IMR-90 (cell line): ENCODE measurements around the gene MYDGF. TPM values are rescaled to one million over a fixed set of nuclear protein-coding genes. Genes with fewer than 3 reads are reported as not detected.

ENCODE experiments used
- ATAC-seq: fragments of 200-7000 bp; cut with Tn5 transposase; 2 replicates; pipeline ENCODE4 v1.9.1; 2020; ENCODE audit warnings: low read depth, mild to moderate bottlenecking, moderate library complexity
- BruUV-seq: library from RNA; stranded (reverse); fragments of 400-500 nt; replicated peaks from 2 replicates; lab custom pipeline; 2021; lab: Mats Ljungman, UMichigan
- CTCF ChIA-PET: fragments of 300-600 bp; formaldehyde crosslinking; extraction: SDS; loops from one replicate; lab custom pipeline; 2021; ENCODE audit warnings: antibody characterized with exemption; lab: Yijun Ruan, JAX
- POLR2A ChIA-PET: fragments of 300-600 bp; sonication (Branson Sonifier 250); formaldehyde crosslinking; loops from one replicate; lab custom pipeline; 2022; ENCODE audit warnings: antibody characterized with exemption; ENCODE audit not compliant: unreplicated experiment; lab: Charles Lee
- DNase-seq: peaks from one replicate; pipeline ENCODE4 v3.0.0; 2013
- H2AFZ ChIP-seq: replicated peaks from 2 replicates; pipeline ENCODE3; 2013; ENCODE audit warnings: low read length, mild to moderate bottlenecking; ENCODE audit not compliant: poor library complexity
- H2AK5ac ChIP-seq: 2 replicates; pipeline ENCODE4 v1.6.1; 2013; ENCODE audit warnings: low read depth, low read length, inconsistent platforms
- H2AK9ac ChIP-seq: replicated peaks from 2 replicates; pipeline ENCODE3; 2013; ENCODE audit warnings: mild to moderate bottlenecking, low read depth, low read length, moderate library complexity; ENCODE audit not compliant: poor library complexity
- H2BK120ac ChIP-seq: 2 replicates; pipeline ENCODE4 v1.6.1; 2013; ENCODE audit warnings: low read depth, low read length, inconsistent platforms
- H2BK15ac ChIP-seq: 3 replicates; pipeline ENCODE4 v1.6.1; 2013; ENCODE audit warnings: low read depth, low read length, inconsistent platforms
- H2BK20ac ChIP-seq: 2 replicates; pipeline ENCODE4 v1.6.1; 2013; ENCODE audit warnings: low read depth, mild to moderate bottlenecking, inconsistent platforms, low read length, moderate library complexity
- H2BK5ac ChIP-seq: 2 replicates; pipeline ENCODE4 v1.6.1; 2013; ENCODE audit warnings: mild to moderate bottlenecking, low read depth, low read length, inconsistent platforms; ENCODE audit not compliant: poor library complexity, severe bottlenecking
- H3K14ac ChIP-seq: replicated peaks from 2 replicates; pipeline ENCODE4 v1.6.1; 2013; ENCODE audit warnings: low read depth, low read length, inconsistent platforms
- H3K18ac ChIP-seq: 2 replicates; pipeline ENCODE4 v1.6.1; 2013; ENCODE audit warnings: low read depth, low read length, control low read depth
- H3K23ac ChIP-seq: 2 replicates; pipeline ENCODE4 v1.6.1; 2013; ENCODE audit warnings: low read depth, low read length, inconsistent platforms
- H3K27ac ChIP-seq: 2 replicates; pipeline ENCODE4 v1.5.1; 2013; ENCODE audit warnings: mild to moderate bottlenecking, control low read depth, low read length; ENCODE audit not compliant: insufficient read depth
- H3K27me3 ChIP-seq: 2 replicates; pipeline ENCODE4 v1.6.1; 2013; ENCODE audit warnings: low read length; ENCODE audit not compliant: control insufficient read depth, insufficient read depth
- H3K36me3 ChIP-seq: 2 replicates; pipeline ENCODE4 v1.6.1; 2013; ENCODE audit warnings: low read length, mixed read lengths; ENCODE audit not compliant: control insufficient read depth, insufficient read depth
- H3K4ac ChIP-seq: 2 replicates; pipeline ENCODE4 v1.6.1; 2013; ENCODE audit warnings: low read depth, low read length, inconsistent platforms
- H3K4me1 ChIP-seq: 2 replicates; pipeline ENCODE4 v1.6.1; 2013; ENCODE audit warnings: low read length, mixed read lengths; ENCODE audit not compliant: control insufficient read depth, insufficient read depth
- H3K4me2 ChIP-seq: 2 replicates; pipeline ENCODE4 v1.6.1; 2013; ENCODE audit warnings: low read depth, mild to moderate bottlenecking, control low read depth, low read length, moderate library complexity
- H3K4me3 ChIP-seq: 2 replicates; pipeline ENCODE4 v1.5.1; 2013; ENCODE audit warnings: low read depth, mild to moderate bottlenecking, control low read depth, low read length, moderate library complexity; ENCODE audit not compliant: insufficient read depth
- H3K56ac ChIP-seq: 2 replicates; pipeline ENCODE4 v1.6.1; 2013; ENCODE audit warnings: low read length, inconsistent platforms; ENCODE audit not compliant: insufficient read depth; ENCODE audit errors: extremely low read depth
- H3K79me1 ChIP-seq, 2 experiments: 2 replicates each; pipeline ENCODE4 v1.6.1; 2013; ENCODE audit warnings: low read length in 2 of 2, inconsistent platforms in 1 of 2, low read depth in 1 of 2
- H3K9ac ChIP-seq: 2 replicates; pipeline ENCODE4 v1.6.1; 2013; ENCODE audit warnings: low read depth, low read length, control low read depth
- H3K9me1 ChIP-seq: 2 replicates; pipeline ENCODE4 v1.6.1; 2013; ENCODE audit warnings: low read length, inconsistent platforms; ENCODE audit not compliant: insufficient read depth
- H3K9me3 ChIP-seq: 2 replicates; pipeline ENCODE4 v1.6.1; 2013; ENCODE audit warnings: low read length; ENCODE audit not compliant: control insufficient read depth, insufficient read depth
- H4K20me1 ChIP-seq: 2 replicates; pipeline ENCODE4 v1.6.1; 2013; ENCODE audit warnings: low read length, inconsistent platforms; ENCODE audit not compliant: insufficient read depth
- H4K5ac ChIP-seq: 2 replicates; pipeline ENCODE4 v1.6.1; 2013; ENCODE audit warnings: mild to moderate bottlenecking, low read depth, low read length, control low read depth
- H4K8ac ChIP-seq, 2 experiments: 2 replicates each; pipeline ENCODE4 v1.6.1; 2013; ENCODE audit warnings: low read depth in 2 of 2, low read length in 2 of 2, control low read depth in 1 of 2, inconsistent platforms in 1 of 2
- H4K91ac ChIP-seq: 2 replicates; pipeline ENCODE4 v1.6.1; 2013; ENCODE audit warnings: low read depth, low read length, inconsistent platforms; ENCODE audit not compliant: insufficient read depth
- MXI1 ChIP-seq: IDR thresholded peaks from 2 replicates; pipeline ENCODE4 v1.6.1; 2012; ENCODE audit warnings: low read depth, mild to moderate bottlenecking, low read length, moderate library complexity, borderline replicate concordance
- RAD21 ChIP-seq: IDR thresholded peaks from 2 replicates; pipeline ENCODE4 v1.6.1; 2012; ENCODE audit warnings: low read length, improper control_type of control experiment
- WGBS, 2 experiments: methylation state at CpG; one replicate each; pipeline versions ENCODE4 v1.1.5 to v1.1.7; 2013; ENCODE audit warnings: missing lambda C conversion rate in 2 of 2; ENCODE audit not compliant: insufficient read length in 1 of 2; ENCODE audit errors: extremely low coverage in 2 of 2; 5-methylcytosine and 5-hydroxymethylcytosine counted together
- dilution Hi-C: fragments of 300-500 bp; cut with HindIII; formaldehyde crosslinking; loops from one replicate; pipeline ENCODE4 v1.14.3; 2018; ENCODE audit warnings: low sequenced_read_pairs; ENCODE audit not compliant: unreplicated experiment
- in situ Hi-C: fragments of 300-500 bp; cut with MboI; formaldehyde crosslinking; loops from 3 replicates; pipeline ENCODE4 v1.14.3; 2019; ENCODE audit warnings: low sequenced_read_pairs, inconsistent platforms, mixed read lengths
- intact Hi-C: fragments of 100-400 bp; cut with micrococcal nuclease; formaldehyde crosslinking; loops from 2 replicates; pipeline ENCODE4 v1.10.0; 2022
- polyA plus RNA-seq, 3 experiments: library from polyadenylated mRNA; depleted of rRNA; stranded (reverse); fragments of >200 nt; gene quantifications; 2 replicates each; pipeline ENCODE4 v1.2.3, GENCODE V29; 2012; ENCODE audit warnings: low replicate concordance in 1 of 3
- total RNA-seq: library from RNA; depleted of rRNA; stranded (reverse); fragments of >200 nt; gene quantifications from 2 replicates; pipeline ENCODE4 v1.2.3, GENCODE V29; 2012

The MYDGF gene
- total and polyA plus RNA-seq, 2 of the 4 experiments (the other 2 are of a cell fraction) = 203 to 310 TPM

- Histone ChIP-seq H3K79me1 (peaks cover 9 to 56% of the 10 kb centered on the region in 2 experiments; a peak in 3 of 4 replicates), H2BK15ac (no peak overlapping the region), H2BK5ac (no peak overlapping the region), H3K56ac (no peak overlapping the region), H3K9me3 (no peaks in the 10 kb centered on the region; the same call in 1 of the 2 replicates), H4K20me1 (peaks cover 46% of the 10 kb centered on the region), H3K18ac (no peak overlapping the region), H3K14ac (no peak overlapping the region), H3K4me2 (no peak overlapping the region), H3K27ac (no peak overlapping the region), H3K9me1 (no peaks in the 10 kb centered on the region), H2AK5ac (no peak overlapping the region), H3K4me1 (no peaks in the 10 kb centered on the region), H4K91ac (no peak overlapping the region), H3K9ac (no peak overlapping the region), H3K23ac (no peak overlapping the region), H3K4ac (no peak overlapping the region), H2BK120ac (no peak overlapping the region), H2AFZ (peak overlapping the region; percentile 21), H3K27me3 (no peaks in the 10 kb centered on the region), H4K8ac (no peak overlapping the region), H3K4me3 (no peak overlapping the region), H3K36me3 (peaks cover 67% of the 10 kb centered on the region), H2BK20ac (no peak overlapping the region), H2AK9ac (no peak overlapping the region), H4K5ac (no peak overlapping the region)
- intact Hi-C loops (no loop called here), in situ Hi-C loops (no loop called here), dilution Hi-C loops (no loop called here)
- DNase-seq (no peak), ATAC-seq (peak; percentile 40; the same call in 1 of the 2 replicates)
- POLR2A ChIA-PET = no interaction called here
- CTCF ChIA-PET = interaction anchor here (0.7 kb wide), 1 partner anchor 43 kb away, joined by 3 read pairs; no protein-coding TSS in a partner anchor
- WGBS, 2 experiments = 100% methylated on average over 2 of the region's 15 CpGs; no CpG with 5 or more reads in 1 of the 2 experiments
- no TSS peak for BruUV-seq
- no peak for TF ChIP-seq MXI1
- TF ChIP-seq RAD21 = 0 out of 2 replicates have a peak, but pooled peaks have one; percentile 8
Measured at GRCh38 chr19:4660181-4660791, 9.9 kb downstream of the MYDGF start.
